ENCODE measurements around the gene FOXQ1. TPM values are rescaled to one million over a fixed set of nuclear protein-coding genes. Genes with fewer than 3 reads are reported as not detected.

The FOXQ1 gene
- total RNA-seq, 1 donor from 2014 or later, result 7.5 TPM

DNA sequence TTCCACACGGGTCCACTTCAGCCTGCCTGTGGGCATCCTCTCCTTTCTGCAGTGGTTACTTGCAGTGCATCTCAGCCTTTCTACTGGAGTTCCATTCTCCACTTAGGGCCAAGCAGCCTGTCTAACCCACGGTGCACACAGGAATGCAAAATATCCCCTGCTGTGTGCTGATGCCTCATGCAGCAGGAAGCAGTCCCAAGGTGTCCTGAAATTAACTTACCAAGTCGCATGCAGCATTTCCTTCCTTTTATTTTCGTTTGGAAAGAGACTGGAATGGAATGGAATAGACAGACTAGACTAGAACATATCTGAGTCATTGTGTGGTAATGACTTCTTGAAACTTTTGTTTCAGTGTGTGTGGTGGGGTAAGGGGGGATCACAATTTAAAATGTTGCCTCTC, 25.9 kb upstream of the FOXQ1 start:
- peaks cover 29% of the 10 kb centered on the region for H3K4me1 ChIP-seq
- ATAC-seq (no peak), DNase-seq (no peak)
- no peaks in the 10 kb centered on the region for H3K27me3 ChIP-seq (ENCODE audit: low read depth)
- intact Hi-C loops (cut with DNase I), result no loop called here
- no peak overlapping the region for H3K4me3 ChIP-seq
- TF ChIP-seq CTCF (IDR thresholded peaks at IDR 0.05), result no peak
- no peaks in the 10 kb centered on the region for H3K36me3 ChIP-seq
- no peak overlapping the region for H3K27ac ChIP-seq
- H3K9me3 ChIP-seq, result no peaks in the 10 kb centered on the region

- H3K4me3 ChIP-seq, result no peak overlapping the region
- no peaks in the 10 kb centered on the region for H3K27me3 ChIP-seq (ENCODE audit: low read depth)
- no peak for TF ChIP-seq CTCF (IDR thresholded peaks at IDR 0.05)
- no peaks in the 10 kb centered on the region for H3K9me3 ChIP-seq
- no peaks in the 10 kb centered on the region for H3K36me3 ChIP-seq
- peak; percentile 98 for ATAC-seq
- DNase-seq, result peak; percentile 87
- intact Hi-C loops (cut with DNase I), result no loop called here
- H3K27ac ChIP-seq, result peak overlapping the region; percentile 47
- H3K4me1 ChIP-seq, result peaks cover 29% of the 10 kb centered on the region
Measured at GRCh38 chr6:1287103-1287591, 24.8 kb upstream of the FOXQ1 start.

DNA sequence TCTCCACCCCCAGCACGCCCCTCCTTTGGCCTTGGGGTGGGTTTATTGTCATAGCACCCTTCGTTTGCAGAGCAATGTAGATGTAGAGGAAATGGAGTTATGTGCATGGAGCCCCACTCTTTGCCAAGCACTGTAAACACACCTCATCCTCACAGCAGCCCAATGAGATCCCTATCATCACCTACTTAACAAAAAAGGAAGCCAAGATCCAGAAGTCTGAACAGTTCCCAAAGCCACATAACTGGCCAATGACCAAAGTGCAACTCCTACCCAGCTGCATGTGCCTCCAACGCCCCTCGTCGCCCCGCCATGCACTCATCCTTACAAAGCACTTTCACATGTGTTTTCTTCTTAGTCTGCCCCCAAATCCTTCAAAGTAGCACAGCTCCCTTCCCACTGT, 21.8 kb upstream of the FOXQ1 start:
- peaks cover 25% of the 10 kb centered on the region for H3K4me1 ChIP-seq
- intact Hi-C loops (cut with DNase I), result no loop called here
- no peak for ATAC-seq
- no peaks in the 10 kb centered on the region for H3K27me3 ChIP-seq (ENCODE audit: low read depth)
- H3K4me3 ChIP-seq, result no peak overlapping the region
- H3K27ac ChIP-seq, result peak overlapping the region; percentile 13
- no peaks in the 10 kb centered on the region for H3K36me3 ChIP-seq
- TF ChIP-seq CTCF (IDR thresholded peaks at IDR 0.05), result no peak
- H3K9me3 ChIP-seq, result no peaks in the 10 kb centered on the region
- DNase-seq, result no peak

DNA sequence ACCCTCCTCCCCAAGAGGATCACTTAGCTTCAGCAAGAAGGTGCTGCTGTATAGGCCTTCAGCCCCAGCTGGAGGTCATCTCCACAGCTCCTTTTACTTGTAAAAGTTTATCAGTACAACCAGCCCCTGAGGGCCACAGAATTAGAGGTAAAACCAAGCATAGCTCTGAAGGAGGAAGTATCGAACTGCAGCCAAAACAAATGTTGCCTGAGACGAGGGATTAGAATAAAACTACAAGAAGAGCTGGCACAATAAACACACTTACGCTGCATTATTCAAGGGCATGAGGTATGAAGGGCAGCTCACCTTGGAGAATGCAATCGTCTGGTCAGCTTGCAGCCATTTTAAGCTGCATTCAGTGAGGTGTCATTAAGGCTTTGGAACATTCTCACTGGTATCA, 21.1 kb upstream of the FOXQ1 start:
- Histone ChIP-seq H3K4me1 (peaks cover 18% of the 10 kb centered on the region), H3K36me3 (no peaks in the 10 kb centered on the region), H3K4me3 (no peak overlapping the region), H3K27ac (peak overlapping the region; percentile 13), H3K9me3 (no peaks in the 10 kb centered on the region), H3K27me3 (ENCODE audit: low read depth) (no peaks in the 10 kb centered on the region)
- DNase-seq, result no peak
- intact Hi-C loops (cut with DNase I), result no loop called here
- ATAC-seq, result no peak
- no peak for TF ChIP-seq CTCF (IDR thresholded peaks at IDR 0.05)

- intact Hi-C loops (cut with DNase I), result no loop called here
- H3K4me3 ChIP-seq, result no peak overlapping the region
- H3K9me3 ChIP-seq, result no peaks in the 10 kb centered on the region
- H3K4me1 ChIP-seq, result peaks cover 12% of the 10 kb centered on the region
- H3K27ac ChIP-seq, result no peak overlapping the region
- no peaks in the 10 kb centered on the region for H3K36me3 ChIP-seq
- no peaks in the 10 kb centered on the region for H3K27me3 ChIP-seq (ENCODE audit: low read depth)
- no peak for ATAC-seq
- no peak for TF ChIP-seq CTCF (IDR thresholded peaks at IDR 0.05)
- no peak for DNase-seq
Measured at GRCh38 chr6:1291381-1291780, 20.5 kb upstream of the FOXQ1 start.

GRCh38 chr6:1295420-1295819, 16.5 kb upstream of the FOXQ1 start:
- no peak overlapping the region for H3K4me3 ChIP-seq
- DNase-seq, result no peak
- no peaks in the 10 kb centered on the region for H3K27me3 ChIP-seq (ENCODE audit: low read depth)
- no peaks in the 10 kb centered on the region for H3K9me3 ChIP-seq
- H3K4me1 ChIP-seq, result peaks cover 5% of the 10 kb centered on the region
- no peaks in the 10 kb centered on the region for H3K36me3 ChIP-seq
- no peak for ATAC-seq
- no peak for TF ChIP-seq CTCF (IDR thresholded peaks at IDR 0.05)
- intact Hi-C loops (cut with DNase I), result no loop called here
- H3K27ac ChIP-seq, result no peak overlapping the region

Measured in lower lobe of right lung (tissue), 2 donors.